Upper lobe of right lung (tissue), 1 donor: ENCODE data around the gene TANGO6. TPM values are rescaled to one million over a fixed set of nuclear protein-coding genes. Genes with fewer than 3 reads are reported as not detected.
A peak's percentile ranks its signal among the peaks of the same experiment; 100 is the strongest.

Source experiments
- ATAC-seq: fragments of 200-7000 bp; cut with Tn5 transposase; one replicate; pipeline ENCODE4 v1.9.1; 2020; ENCODE audit warnings: mild to moderate bottlenecking, moderate library complexity
- DNase-seq: peaks from one replicate; pipeline ENCODE4 v3.0.0-alpha.2; 2020
- H3K27ac ChIP-seq: fragments of 200-600 bp; one replicate; pipeline ENCODE4 v1.8.0; 2022
- H3K27me3 ChIP-seq: fragments of 200-600 bp; one replicate; pipeline ENCODE4 v1.8.0; 2022; ENCODE audit warnings: mild to moderate bottlenecking
- H3K36me3 ChIP-seq: fragments of 200-600 bp; one replicate; pipeline ENCODE4 v1.8.0; 2022
- H3K4me1 ChIP-seq: fragments of 200-600 bp; one replicate; pipeline ENCODE4 v1.8.0; 2022
- H3K4me3 ChIP-seq: fragments of 200-600 bp; one replicate; pipeline ENCODE4 v1.8.0; 2022; ENCODE audit warnings: mild to moderate bottlenecking
- H3K9me3 ChIP-seq: fragments of 200-600 bp; one replicate; pipeline ENCODE4 v1.8.0; 2022
- CTCF ChIP-seq: fragments of 200-600 bp; IDR thresholded peaks from one replicate; pipeline ENCODE4 v1.8.0; 2022; ENCODE audit warnings: antibody characterized with exemption
- intact Hi-C: fragments of 100-400 bp; cut with DNase I; formaldehyde crosslinking; loops from one replicate; pipeline ENCODE4 v1.11.0; 2022
- total RNA-seq: library from RNA; stranded (reverse); fragmentation: NEBNext Ultra II Directional; extraction: Animal tissue kit (Norgen Biotek cat#: 25700); gene quantifications from one replicate; pipeline ENCODE4 v1.2.1, GENCODE V29; 2021
- donor health status: DM: no; HTN: yes; CAD: no; lungs with severe emphysema.

Gene TANGO6
- total RNA-seq, 1 donor from 2014 or later = 19.1 TPM

GRCh38 chr16:69127966-69128510 is 284.7 kb downstream of the TANGO6 start:
- no peaks in the 10 kb centered on the region for H3K9me3 ChIP-seq
- peaks cover 10% of the 10 kb centered on the region for H3K36me3 ChIP-seq
- ATAC-seq = no peak
- peak; percentile 21 for DNase-seq
- intact Hi-C loops = no loop called here
- no peaks in the 10 kb centered on the region for H3K27me3 ChIP-seq
- no peak for TF ChIP-seq CTCF
- no peak overlapping the region for H3K27ac ChIP-seq
- no peak overlapping the region for H3K4me3 ChIP-seq
- H3K4me1 ChIP-seq = peaks cover 10% of the 10 kb centered on the region

- intact Hi-C loops = loop anchor here (10.0 kb wide), 1 partner anchor 886 kb away; the partner anchor contains the start of gene PLA2G15
- DNase-seq (no peak), ATAC-seq (no peak)
- Histone ChIP-seq H3K27me3 (no peaks in the 10 kb centered on the region), H3K9me3 (no peaks in the 10 kb centered on the region), H3K4me3 (no peak overlapping the region), H3K36me3 (peaks cover 10% of the 10 kb centered on the region), H3K4me1 (peaks cover 20% of the 10 kb centered on the region), H3K27ac (no peak overlapping the region)
- TF ChIP-seq CTCF = no peak
Observed at GRCh38 chr16:69130461-69130860, 287.1 kb downstream of the TANGO6 start.

- DNase-seq = peak; percentile 44
- ATAC-seq = peak; percentile 43
- no peak for TF ChIP-seq CTCF
Observed at GRCh38 chr16:69131167-69131838, 288.0 kb downstream of the TANGO6 start.

GRCh38 chr16:69131839-69132423 is 288.6 kb downstream of the TANGO6 start:
- Histone ChIP-seq H3K4me3 (peak overlapping the region; percentile 87), H3K27me3 (no peaks in the 10 kb centered on the region), H3K27ac (peak overlapping the region; percentile 89), H3K4me1 (peaks cover 20% of the 10 kb centered on the region), H3K36me3 (peaks cover 19% of the 10 kb centered on the region), H3K9me3 (no peaks in the 10 kb centered on the region)
- ATAC-seq = peak; percentile 88
- TF ChIP-seq CTCF = no peak
- intact Hi-C loops = loop anchor here (10.0 kb wide), 1 partner anchor 887 kb away; the partner anchor contains the start of gene PLA2G15
- DNase-seq = peak; percentile 90

More at GRCh38 chr16:69131167-69131838, 288.0 kb downstream of the TANGO6 start:
- intact Hi-C loops = loop anchor here (10.0 kb wide), 1 partner anchor 887 kb away; the partner anchor contains the start of gene PLA2G15
- no peaks in the 10 kb centered on the region for H3K9me3 ChIP-seq
- peak overlapping the region; percentile 89 for H3K27ac ChIP-seq
- peaks cover 20% of the 10 kb centered on the region for H3K4me1 ChIP-seq
- no peaks in the 10 kb centered on the region for H3K27me3 ChIP-seq
- H3K4me3 ChIP-seq = peak overlapping the region; percentile 87
- peaks cover 13% of the 10 kb centered on the region for H3K36me3 ChIP-seq

GRCh38 chr16:69132424-69133252 is 289.3 kb downstream of the TANGO6 start, which contains the start of the genes CHTF8 and UTP4:
Gene CHTF8 (minus strand): TSS chr16:69132588. CDS start chr16:69121458, 11,130 bp downstream.
Gene UTP4 (plus strand): TSS chr16:69132649. CDS start chr16:69133460, 811 bp downstream.
- peak within 1 kb of the TSS; percentile 89 for H3K27ac ChIP-seq
- peak within 1 kb of the TSS; percentile 87 for H3K4me3 ChIP-seq
- TF ChIP-seq CTCF = no peak
- peaks cover 20% of the 10 kb centered on the region for H3K4me1 ChIP-seq
- peak; percentile 95 for DNase-seq
- intact Hi-C loops = loop anchor here (10.0 kb wide), 1 partner anchor 888 kb away; the partner anchor contains the start of gene PLA2G15
- peak; percentile 96 for ATAC-seq
- H3K27me3 ChIP-seq = no peaks in the 10 kb centered on the region
- peaks cover 26% of the 10 kb centered on the region for H3K36me3 ChIP-seq
- H3K9me3 ChIP-seq = no peaks in the 10 kb centered on the region
